Cardiac fibroblast (primary cell): ENCODE measurements around the gene DPAGT1.

Experiments used
- DNase-seq, 2 donors: peaks; one replicate each; pipeline versions ENCODE4 v3.0.0 to v3.0.0-alpha.2; 2010; ENCODE audit warnings: low read depth in 2 of 2
- H3K4me3 ChIP-seq, 2 donors: replicated peaks in 1 of 2; 1 replicate in 1 of 2; 2 replicates in 1 of 2; pipeline ENCODE4 v1.5.1; 2011; ENCODE audit warnings: low read depth in 2 of 2, low read length in 2 of 2, mild to moderate bottlenecking in 2 of 2, moderate library complexity in 1 of 2
- CTCF ChIP-seq: IDR thresholded peaks from one replicate; pipeline ENCODE4 v1.5.1; 2011; ENCODE audit warnings: low read depth, mild to moderate bottlenecking, low read length, inconsistent platforms

The DPAGT1 gene

GRCh38 chr11:119110439-119110838 lies 8.8 kb upstream of the DPAGT1 start:
- TF ChIP-seq CTCF = no peak
- H3K4me3 ChIP-seq = no peak overlapping the region
- no peak for DNase-seq

- no peak overlapping the region for H3K4me3 ChIP-seq
- no peak for DNase-seq
- TF ChIP-seq CTCF = no peak
Measured at GRCh38 chr11:119109843-119110242, 8.2 kb upstream of the DPAGT1 start.

GRCh38 chr11:119108857-119109221 lies 7.2 kb upstream of the DPAGT1 start:
- DNase-seq = no peak
- H3K4me3 ChIP-seq = peak overlapping the region; percentile 86 to 87
- TF ChIP-seq CTCF = no peak

- TF ChIP-seq CTCF = no peak
- peak; percentile 33 to 46 for DNase-seq
- H3K4me3 ChIP-seq = peak overlapping the region; percentile 86 to 87
Measured at GRCh38 chr11:119108146-119108856, 6.6 kb upstream of the DPAGT1 start.

- H3K4me3 ChIP-seq = peak overlapping the region; percentile 86 to 87
- no peak for TF ChIP-seq CTCF
- DNase-seq = no peak
Measured at GRCh38 chr11:119107538-119108145, 6.0 kb upstream of the DPAGT1 start.

GRCh38 chr11:119106564-119107537 lies 5.2 kb upstream of the DPAGT1 start, which contains the start of gene C2CD2L:
Gene C2CD2L, plus strand, starts transcription at chr11:119107344. Its CDS starts 398 bp downstream, at chr11:119107742.
- TF ChIP-seq CTCF = no peak
- H3K4me3 ChIP-seq = peak within 1 kb of the TSS; percentile 86 to 87
- peak; percentile 90 to 93 for DNase-seq
